Ectodermal cell (in vitro differentiated cells): ENCODE measurements around the gene WWTR1.

Experiments used
- H3K27ac ChIP-seq: 2 replicates; pipeline ENCODE4 v1.7.0; 2013; ENCODE audit warnings: mild to moderate bottlenecking, low read depth, low read length; ENCODE audit not compliant: insufficient read depth, poor library complexity, severe bottlenecking
- H3K27me3 ChIP-seq: 2 replicates; pipeline ENCODE4 v1.7.0; 2013; ENCODE audit warnings: mild to moderate bottlenecking, low read length; ENCODE audit not compliant: insufficient read depth, control insufficient read depth, poor library complexity, severe bottlenecking
- H3K36me3 ChIP-seq: one replicate; pipeline ENCODE4 v1.7.0; 2013; ENCODE audit warnings: low read length; ENCODE audit not compliant: control insufficient read depth, insufficient read depth
- H3K4me1 ChIP-seq: one replicate; pipeline ENCODE4 v1.7.0; 2013; ENCODE audit warnings: low read length; ENCODE audit not compliant: control insufficient read depth, insufficient read depth
- H3K4me3 ChIP-seq: 2 replicates; pipeline ENCODE4 v1.7.0; 2013; ENCODE audit warnings: low read depth, low read length, control low read depth; ENCODE audit not compliant: insufficient read depth
- H3K9me3 ChIP-seq: 2 replicates; pipeline ENCODE4 v1.7.0; 2013; ENCODE audit warnings: mild to moderate bottlenecking, low read length, moderate library complexity; ENCODE audit not compliant: control insufficient read depth
- WGBS, 2 experiments: methylation state at CpG; one replicate each; pipeline ENCODE4 v1.1.7; 2013; ENCODE audit warnings: missing lambda C conversion rate in 2 of 2; 5-methylcytosine and 5-hydroxymethylcytosine counted together

WWTR1 gene

DNA sequence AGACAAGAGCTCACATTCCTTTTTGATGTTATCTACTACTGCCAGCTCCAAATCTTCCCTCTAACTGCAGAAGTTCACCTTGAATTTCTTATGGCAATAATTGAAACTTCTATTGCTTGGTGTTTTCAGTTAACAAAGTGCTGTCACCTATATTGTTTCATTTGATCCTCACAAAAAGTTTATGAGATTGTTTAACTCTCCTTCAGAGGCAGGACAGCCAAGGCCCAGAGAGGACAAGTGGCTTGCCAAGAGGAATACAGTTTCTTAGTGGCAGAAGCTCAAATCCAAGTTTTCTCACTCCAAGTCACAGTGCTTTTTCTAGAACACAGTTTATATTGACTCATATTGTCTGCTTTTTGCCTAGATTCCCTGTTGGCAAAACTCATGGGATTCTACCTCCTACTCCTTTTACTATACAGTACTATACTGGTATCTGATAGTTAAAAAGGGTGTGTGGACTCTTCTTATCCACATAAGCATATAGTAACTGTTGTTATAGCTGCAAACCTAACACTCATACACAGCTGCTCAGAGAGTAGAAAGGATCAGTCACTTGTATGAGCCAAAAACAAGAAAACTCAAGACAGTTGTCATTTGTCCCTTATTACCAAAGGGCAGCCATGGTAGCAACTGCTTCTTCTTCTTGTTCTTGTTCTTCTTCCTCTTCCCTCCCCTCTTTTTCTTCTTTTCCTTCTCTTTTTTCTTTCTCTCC lies 167.4 kb downstream of the WWTR1 start:
- Histone ChIP-seq H3K27me3 (no peaks in the 10 kb centered on the region), H3K9me3 (no peaks in the 10 kb centered on the region), H3K27ac (no peak overlapping the region), H3K36me3 (no peaks in the 10 kb centered on the region), H3K4me3 (no peak overlapping the region), H3K4me1 (no peaks in the 10 kb centered on the region)

DNA sequence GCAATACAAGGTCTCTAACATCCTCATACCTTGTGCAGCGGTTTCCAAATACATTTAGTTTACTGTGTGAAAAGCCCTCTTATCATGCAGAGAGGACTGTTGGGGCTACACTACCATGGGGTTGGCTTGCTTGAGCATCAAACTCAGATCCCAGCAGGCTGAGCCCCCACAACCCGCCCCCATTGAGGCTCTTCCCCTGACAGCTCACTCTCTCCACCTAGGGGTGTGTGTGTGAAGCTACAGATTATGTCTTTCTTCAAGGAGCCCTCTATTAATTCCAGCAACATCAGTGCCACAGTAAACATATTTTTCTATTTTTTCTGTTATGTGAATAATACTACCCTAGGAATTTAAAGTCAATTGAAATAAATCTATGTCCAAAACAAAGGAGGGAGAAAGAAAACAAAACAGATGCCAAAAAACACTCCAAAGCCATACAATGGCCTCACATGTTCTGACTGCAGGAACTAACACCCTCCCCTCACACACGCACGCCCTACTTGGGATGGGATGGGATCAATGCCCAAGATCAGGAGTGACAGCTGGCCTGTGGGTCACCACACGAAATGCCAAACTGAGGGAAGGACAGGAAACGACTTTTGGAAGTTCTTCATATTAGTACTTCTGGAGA lies 168.7 kb downstream of the WWTR1 start:
- 63 to 71% methylated on average over 5 to 6 of the region's 6 CpGs for WGBS, 2 experiments
- H3K4me3 ChIP-seq, result no peak overlapping the region
- no peaks in the 10 kb centered on the region for H3K36me3 ChIP-seq
- no peaks in the 10 kb centered on the region for H3K4me1 ChIP-seq
- H3K27me3 ChIP-seq, result no peaks in the 10 kb centered on the region
- H3K9me3 ChIP-seq, result no peaks in the 10 kb centered on the region
- no peak overlapping the region for H3K27ac ChIP-seq

DNA sequence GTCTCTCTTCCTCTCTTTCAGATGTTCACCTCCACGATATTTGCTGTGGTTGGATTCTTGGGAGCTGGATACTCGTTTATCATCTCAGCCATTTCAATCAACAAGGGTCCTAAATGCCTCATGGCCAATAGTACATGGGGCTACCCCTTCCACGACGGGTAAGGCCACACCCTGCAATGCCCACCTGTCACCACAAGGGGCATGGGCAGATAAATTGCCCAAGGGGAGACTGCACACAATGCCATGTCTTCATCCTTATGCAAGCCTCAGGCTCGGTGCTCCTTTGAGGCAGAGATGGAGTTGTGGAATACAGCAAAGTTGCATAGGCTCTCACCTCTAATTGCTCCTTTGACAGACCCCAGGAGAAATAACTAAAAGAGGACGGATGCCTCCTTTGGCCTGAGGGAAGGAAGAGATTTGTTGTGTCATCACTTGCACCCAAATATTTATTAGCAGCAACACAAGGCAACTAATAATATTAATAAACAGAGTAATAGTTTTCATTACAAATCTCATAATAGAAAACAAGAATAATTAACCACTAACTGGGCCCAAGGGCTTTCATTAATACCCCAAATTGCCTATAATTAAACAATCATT lies 170.1 kb downstream of the WWTR1 start:
- no peaks in the 10 kb centered on the region for H3K36me3 ChIP-seq
- WGBS, 2 experiments, result 77% methylated on average over 6 of the region's 6 CpGs
- no peaks in the 10 kb centered on the region for H3K4me1 ChIP-seq

DNA sequence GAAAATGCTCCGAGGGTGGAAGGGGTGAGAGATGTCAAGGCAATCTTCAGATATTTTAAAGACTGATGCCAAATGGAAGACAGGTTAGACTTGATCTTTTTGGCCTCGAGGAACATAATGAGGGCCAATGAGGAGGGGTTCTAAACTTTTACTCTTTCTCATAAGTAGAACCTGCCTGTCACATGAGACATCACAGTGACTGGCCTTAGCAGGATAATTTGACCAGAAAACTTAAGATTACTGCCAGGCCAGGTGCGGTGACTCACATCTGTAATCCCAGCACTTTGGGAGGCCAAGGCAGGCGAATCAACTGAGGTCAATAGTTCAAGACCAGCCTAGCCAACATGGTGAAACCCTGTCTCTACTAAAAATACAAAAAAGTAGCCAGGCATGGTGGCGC lies 171.1 kb downstream of the WWTR1 start:
- no peaks in the 10 kb centered on the region for H3K4me1 ChIP-seq
- H3K4me3 ChIP-seq, result no peak overlapping the region
- H3K27ac ChIP-seq, result no peak overlapping the region
- H3K36me3 ChIP-seq, result no peaks in the 10 kb centered on the region
- no peaks in the 10 kb centered on the region for H3K9me3 ChIP-seq
- no peaks in the 10 kb centered on the region for H3K27me3 ChIP-seq
- 91 to 94% methylated on average over 5 of the region's 5 CpGs for WGBS, 2 experiments

More for the DNA sequence above, 170.1 kb downstream of the WWTR1 start:
- Histone ChIP-seq H3K9me3 (no peaks in the 10 kb centered on the region), H3K4me3 (no peak overlapping the region), H3K27me3 (no peaks in the 10 kb centered on the region), H3K27ac (no peak overlapping the region)

DNA sequence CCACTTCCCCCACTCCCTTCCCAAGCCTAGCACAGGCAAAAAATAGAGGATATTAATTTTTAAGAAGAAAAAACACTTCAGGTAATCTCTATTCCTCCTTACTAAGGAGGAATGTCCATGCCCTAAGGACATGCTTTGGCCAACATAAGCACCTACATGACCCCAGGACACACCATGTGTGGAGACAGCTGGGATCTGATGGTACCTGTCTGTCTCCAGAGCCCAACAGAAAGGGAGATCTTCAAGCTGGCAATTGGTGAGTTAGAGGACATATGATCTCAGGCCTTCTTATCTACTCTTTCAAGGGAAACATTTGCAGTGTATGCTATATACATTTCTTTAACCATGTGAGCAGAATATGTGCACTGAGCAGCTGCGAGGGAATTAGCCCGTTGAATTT lies 176.3 kb downstream of the WWTR1 start:
- Histone ChIP-seq H3K36me3 (no peaks in the 10 kb centered on the region), H3K4me3 (no peak overlapping the region), H3K27me3 (no peaks in the 10 kb centered on the region), H3K9me3 (no peaks in the 10 kb centered on the region), H3K27ac (no peak overlapping the region), H3K4me1 (no peaks in the 10 kb centered on the region)
- WGBS, 2 experiments, result 86% methylated on average over 1 of the region's 2 CpGs; no CpG with 5 or more reads in 1 of the 2 experiments

DNA sequence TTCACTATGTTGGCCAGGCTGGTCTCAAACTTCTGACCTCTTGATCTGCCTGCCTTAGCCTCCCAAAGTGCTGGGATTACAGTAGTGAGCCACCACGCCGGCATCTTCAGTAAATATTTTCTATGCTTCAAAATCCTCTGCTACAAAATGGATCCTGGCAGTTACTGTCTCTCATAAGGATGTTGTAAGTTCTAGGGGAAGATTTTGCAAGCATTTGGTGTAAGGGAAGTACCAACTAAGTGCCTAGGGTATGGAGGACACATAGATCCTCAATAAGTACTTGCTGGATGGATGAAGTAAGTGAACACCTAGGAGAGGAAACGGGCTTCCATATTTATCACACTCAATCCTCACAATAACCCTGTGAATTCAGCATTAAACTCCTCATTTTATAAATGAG lies 176.8 kb downstream of the WWTR1 start:
- no peak overlapping the region for H3K4me3 ChIP-seq
- 83 to 97% methylated on average over 2 to 3 of the region's 3 CpGs for WGBS, 2 experiments
- H3K4me1 ChIP-seq, result no peaks in the 10 kb centered on the region
- no peaks in the 10 kb centered on the region for H3K9me3 ChIP-seq
- no peak overlapping the region for H3K27ac ChIP-seq
- no peaks in the 10 kb centered on the region for H3K36me3 ChIP-seq
- H3K27me3 ChIP-seq, result no peaks in the 10 kb centered on the region

DNA sequence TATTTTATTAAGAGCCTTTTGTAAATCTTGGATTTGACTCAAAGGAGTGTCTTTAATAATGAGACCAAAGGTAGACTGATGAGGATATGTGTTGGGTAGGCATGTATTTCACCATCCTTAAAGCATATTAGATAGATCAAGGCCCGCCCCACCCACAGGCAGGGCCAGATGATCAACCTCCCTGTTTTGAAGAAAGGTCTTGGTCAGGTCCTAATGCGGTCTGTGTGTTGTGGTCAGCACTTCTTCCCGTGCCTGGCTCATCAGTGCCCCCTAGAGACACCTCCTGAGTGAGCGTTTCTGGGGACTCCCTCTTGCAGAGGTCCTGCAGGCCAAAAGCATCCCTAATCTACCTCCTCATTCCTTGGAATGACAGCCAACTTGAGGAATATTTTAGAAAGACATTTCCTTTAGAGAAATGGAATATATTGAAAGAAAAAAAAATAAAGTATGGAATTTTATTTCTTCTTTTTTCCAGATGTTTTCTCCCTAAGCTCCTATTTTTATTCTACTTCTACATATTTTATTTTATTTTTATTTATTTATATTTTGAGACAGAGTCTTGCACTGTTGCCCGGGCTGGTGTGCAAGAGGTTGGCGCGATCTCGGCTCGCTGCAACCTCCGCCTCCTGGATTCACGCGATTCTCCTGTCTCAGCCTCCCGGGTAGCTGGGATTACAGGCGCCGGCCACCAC lies 177.4 kb downstream of the WWTR1 start:
- no peaks in the 10 kb centered on the region for H3K4me1 ChIP-seq
- no peaks in the 10 kb centered on the region for H3K27me3 ChIP-seq
- WGBS, 2 experiments, result 70 to 73% methylated on average over 15 of the region's 15 CpGs
- H3K36me3 ChIP-seq, result no peaks in the 10 kb centered on the region
- H3K4me3 ChIP-seq, result no peak overlapping the region
- H3K27ac ChIP-seq, result no peak overlapping the region
- no peaks in the 10 kb centered on the region for H3K9me3 ChIP-seq

DNA sequence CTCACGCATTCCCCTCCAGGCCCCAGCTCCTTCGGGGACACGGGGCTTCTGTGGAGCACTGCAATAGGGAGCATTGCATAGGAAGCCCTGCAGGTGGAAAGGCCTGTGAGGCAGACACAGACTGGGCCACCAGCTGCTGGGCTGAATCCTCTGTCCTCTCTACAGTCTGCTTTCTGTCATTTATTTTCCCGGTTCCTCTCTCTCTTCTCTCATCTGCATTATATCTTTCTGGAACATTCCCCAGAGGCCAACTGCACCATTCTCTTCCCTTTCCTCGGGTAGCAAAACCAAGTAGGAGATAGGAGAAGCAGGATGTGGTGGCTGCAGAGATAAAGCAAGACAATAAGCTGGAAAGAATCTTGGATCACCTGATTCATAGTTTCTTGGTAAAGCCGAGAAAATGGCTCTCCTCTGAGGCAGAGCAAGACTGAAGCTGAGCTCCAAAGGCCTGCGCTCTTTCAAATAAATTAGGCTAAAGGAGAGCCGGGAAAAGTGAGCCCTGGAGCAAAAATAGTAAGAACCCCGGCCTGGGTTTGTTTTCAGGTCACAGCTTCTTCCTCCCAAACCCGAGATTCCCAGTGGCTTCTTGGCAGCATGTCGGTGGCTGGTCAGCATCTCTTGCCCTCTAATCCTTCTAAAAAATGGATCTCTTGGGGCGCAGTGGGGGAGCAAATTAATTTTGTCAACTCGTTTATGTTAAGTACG lies 178.1 kb downstream of the WWTR1 start:
- H3K9me3 ChIP-seq, result no peaks in the 10 kb centered on the region

DNA sequence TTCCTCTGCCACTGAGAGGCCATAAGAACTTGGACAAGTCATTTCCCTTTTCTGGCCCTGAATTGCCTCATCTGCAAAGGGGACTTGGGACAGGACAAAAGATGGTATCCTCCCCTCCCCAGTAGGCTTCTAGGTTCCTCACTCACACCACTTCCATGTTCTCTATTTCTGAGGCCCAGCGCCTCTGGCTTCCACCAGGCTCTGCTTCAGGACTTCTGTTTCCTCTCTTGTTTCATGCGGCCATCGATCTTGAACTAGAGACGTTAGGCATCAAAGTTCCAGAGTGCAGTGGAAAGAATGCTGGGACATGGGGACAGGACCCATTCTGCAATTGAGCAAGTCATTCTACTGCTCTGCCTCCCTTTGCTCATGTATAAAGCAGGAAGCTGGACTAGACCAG lies 181.6 kb downstream of the WWTR1 start:
- no peaks in the 10 kb centered on the region for H3K9me3 ChIP-seq
- H3K4me3 ChIP-seq, result no peak overlapping the region
- no peak overlapping the region for H3K27ac ChIP-seq
- H3K27me3 ChIP-seq, result no peaks in the 10 kb centered on the region
- H3K36me3 ChIP-seq, result no peaks in the 10 kb centered on the region
- H3K4me1 ChIP-seq, result no peaks in the 10 kb centered on the region
- WGBS, 2 experiments, result 98 to 99% methylated on average over 4 of the region's 4 CpGs

More for the DNA sequence above, 178.1 kb downstream of the WWTR1 start:
- 91% methylated on average over 13 to 14 of the region's 14 CpGs for WGBS, 2 experiments
- no peak overlapping the region for H3K27ac ChIP-seq
- no peaks in the 10 kb centered on the region for H3K36me3 ChIP-seq
- no peaks in the 10 kb centered on the region for H3K4me1 ChIP-seq
- H3K27me3 ChIP-seq, result no peaks in the 10 kb centered on the region
- H3K4me3 ChIP-seq, result no peak overlapping the region
